HepG2 (cell line): Measurements from ENCODE around the gene AMN. TPM values are rescaled to one million over a fixed set of nuclear protein-coding genes. Genes with fewer than 3 reads are reported as not detected.

ENCODE experiments used
- CHD4 ChIP-seq: fragments of 200-600 bp; sonication (generic); IDR thresholded peaks from 2 replicates; pipeline ENCODE4 v1.7.0; 2017; ENCODE audit warnings: mild to moderate bottlenecking, low read length, borderline replicate concordance
- FOSL2 ChIP-seq: sonication (generic); formaldehyde crosslinking; IDR thresholded peaks from 2 replicates; pipeline ENCODE4 v1.4.0; 2020; ENCODE audit warnings: missing genetic modification reagents
- HDAC1 ChIP-seq: sonication (generic); formaldehyde crosslinking; IDR thresholded peaks from 2 replicates; pipeline ENCODE4 v1.5.1; 2020; ENCODE audit warnings: mild to moderate bottlenecking, missing genetic modification reagents
- KDM3A ChIP-seq: IDR thresholded peaks from 2 replicates; pipeline ENCODE4 v1.6.1; 2018; ENCODE audit warnings: low read depth, missing compliant biosample characterization
- KLF16 ChIP-seq, 2 experiments: sonication (generic) in 1 of 2; formaldehyde crosslinking in 1 of 2; IDR thresholded peaks; 2 replicates each; pipeline versions ENCODE4 v1.6.1 to v1.8.0; 2016 to 2023; ENCODE audit warnings: missing genetic modification reagents in 2 of 2, missing compliant biosample characterization in 1 of 2
- NR2C2 ChIP-seq: sonication (generic); formaldehyde crosslinking; IDR thresholded peaks from 2 replicates; pipeline ENCODE4 v1.4.0; 2020; ENCODE audit warnings: missing genetic modification reagents, mild to moderate bottlenecking, moderate library complexity, borderline replicate concordance
- PRPF4 ChIP-seq: fragments of 200-400 bp; formaldehyde crosslinking; IDR thresholded peaks from 2 replicates; pipeline ENCODE4 v1.6.1; 2016; ENCODE audit warnings: low read length, low read depth; ENCODE audit not compliant: poor library complexity, severe bottlenecking
- SRF ChIP-seq: IDR thresholded peaks from 2 replicates; pipeline ENCODE4 v1.6.1; 2011; ENCODE audit warnings: mild to moderate bottlenecking, low read depth, low read length, moderate library complexity
- XBP1 ChIP-seq: sonication (generic); formaldehyde crosslinking; IDR thresholded peaks from 2 replicates; pipeline ENCODE4 v1.5.0; 2020; ENCODE audit warnings: missing genetic modification reagents
- ZFP82 ChIP-seq: sonication (generic); formaldehyde crosslinking; IDR thresholded peaks from 2 replicates; pipeline ENCODE4 v1.5.1; 2020; ENCODE audit warnings: mild to moderate bottlenecking, missing genetic modification reagents, borderline replicate concordance
- ZNF383 ChIP-seq: sonication (generic); formaldehyde crosslinking; IDR thresholded peaks from 2 replicates; pipeline ENCODE4 v1.4.0; 2020; ENCODE audit warnings: missing genetic modification reagents, mild to moderate bottlenecking, borderline replicate concordance
- ZNF564 ChIP-seq: sonication (generic); formaldehyde crosslinking; IDR thresholded peaks from 2 replicates; pipeline ENCODE4 v1.8.1; 2023; ENCODE audit warnings: mild to moderate bottlenecking, missing genetic modification reagents
- ZNF614 ChIP-seq: IDR thresholded peaks from 2 replicates; pipeline ENCODE4 v1.6.1; 2018; ENCODE audit warnings: missing biosample characterization, missing genetic modification reagents, inconsistent platforms, borderline replicate concordance
- ZNF781 ChIP-seq: sonication (generic); formaldehyde crosslinking; IDR thresholded peaks from 2 replicates; pipeline ENCODE4 v1.5.1; 2020; ENCODE audit warnings: borderline replicate concordance, mild to moderate bottlenecking, missing genetic modification reagents; ENCODE audit errors: not compliant biosample characterization
- polyA plus RNA-seq, 8 experiments: library from polyadenylated mRNA; depleted of rRNA in 3 of 8; stranded (reverse) in 7 of 8; unstranded in 1 of 8; fragments of >200 nt; fragmentation: Illumina TruSeq in 4 of 8; extraction: Trizol in 4 of 8; gene quantifications; 2 replicates each; pipeline versions ENCODE4 v1.2.1 to v1.2.3, GENCODE V29; 2011 to 2016; ENCODE audit warnings: low read depth in 4 of 8, missing spikeins in 1 of 8, mixed read lengths in 1 of 8; ENCODE audit not compliant: insufficient read depth in 1 of 8
- total RNA-seq, 5 experiments: library from RNA; depleted of rRNA; stranded (reverse); fragments of >200 nt; fragmentation: Illumina TruSeq; extraction: Trizol; gene quantifications; 2 replicates each; pipeline ENCODE4 v1.2.3, GENCODE V29; 2016; ENCODE audit warnings: low read depth in 1 of 5
- TF ChIP-seq, protein P1 (sequence below): sonication (generic); formaldehyde crosslinking; IDR thresholded peaks from 2 replicates; pipeline ENCODE4 v1.4.0; 2020; ENCODE audit warnings: missing genetic modification reagents, borderline replicate concordance
- TF ChIP-seq, protein P2 (sequence below): sonication (generic); formaldehyde crosslinking; conservative IDR thresholded peaks from 2 replicates; pipeline ENCODE4 v1.4.0; 2020; ENCODE audit warnings: missing genetic modification reagents
- TF ChIP-seq, protein P3 (sequence below), 2 experiments: sonication (generic) in 1 of 2; formaldehyde crosslinking in 1 of 2; IDR thresholded peaks; 2 replicates each; pipeline versions ENCODE4 v1.4.0 to v1.6.1; 2016 to 2020; ENCODE audit warnings: borderline replicate concordance in 1 of 2, low read depth in 1 of 2, mild to moderate bottlenecking in 1 of 2, missing genetic modification reagents in 1 of 2
- TF ChIP-seq, protein P4 (sequence below): conservative IDR thresholded peaks from 2 replicates; pipeline ENCODE4 v1.6.1; 2018; ENCODE audit warnings: missing genetic modification reagents

The AMN gene
- total and polyA plus RNA-seq, 2 of the 13 experiments (the other 11 are each of a cell fraction or from before 2014, with no cell fraction given), result 9.8 to 33.1 TPM

DNA sequence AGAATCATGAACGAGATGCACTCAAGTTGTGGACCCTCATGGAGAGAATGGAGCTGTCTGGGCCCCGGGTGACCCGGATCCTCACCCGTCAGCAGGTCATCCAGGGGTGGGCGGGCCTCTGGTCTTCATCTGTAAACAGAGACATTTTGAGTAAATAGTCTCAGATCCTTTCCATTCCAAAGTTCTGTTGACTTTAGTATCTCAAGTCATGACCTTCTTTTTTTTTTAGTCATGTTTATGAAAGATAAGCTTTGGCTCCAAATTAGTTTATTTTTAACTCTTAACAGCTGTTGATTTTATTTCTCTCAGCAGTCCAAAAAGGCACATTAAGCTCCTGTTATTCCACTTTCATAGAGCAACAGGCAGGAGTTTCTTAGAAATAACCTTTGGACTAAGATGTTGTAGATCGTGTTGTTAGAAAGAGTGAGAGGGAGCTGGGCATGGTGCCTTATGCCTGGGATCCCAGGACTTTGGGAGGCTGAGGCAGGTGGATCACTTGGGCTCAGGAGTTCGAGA is 48.9 kb upstream of the AMN start (continued):
- TF ChIP-seq, protein P1, sequence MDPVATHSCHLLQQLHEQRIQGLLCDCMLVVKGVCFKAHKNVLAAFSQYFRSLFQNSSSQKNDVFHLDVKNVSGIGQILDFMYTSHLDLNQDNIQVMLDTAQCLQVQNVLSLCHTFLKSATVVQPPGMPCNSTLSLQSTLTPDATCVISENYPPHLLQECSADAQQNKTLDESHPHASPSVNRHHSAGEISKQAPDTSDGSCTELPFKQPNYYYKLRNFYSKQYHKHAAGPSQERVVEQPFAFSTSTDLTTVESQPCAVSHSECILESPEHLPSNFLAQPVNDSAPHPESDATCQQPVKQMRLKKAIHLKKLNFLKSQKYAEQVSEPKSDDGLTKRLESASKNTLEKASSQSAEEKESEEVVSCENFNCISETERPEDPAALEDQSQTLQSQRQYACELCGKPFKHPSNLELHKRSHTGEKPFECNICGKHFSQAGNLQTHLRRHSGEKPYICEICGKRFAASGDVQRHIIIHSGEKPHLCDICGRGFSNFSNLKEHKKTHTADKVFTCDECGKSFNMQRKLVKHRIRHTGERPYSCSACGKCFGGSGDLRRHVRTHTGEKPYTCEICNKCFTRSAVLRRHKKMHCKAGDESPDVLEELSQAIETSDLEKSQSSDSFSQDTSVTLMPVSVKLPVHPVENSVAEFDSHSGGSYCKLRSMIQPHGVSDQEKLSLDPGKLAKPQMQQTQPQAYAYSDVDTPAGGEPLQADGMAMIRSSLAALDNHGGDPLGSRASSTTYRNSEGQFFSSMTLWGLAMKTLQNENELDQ (CRISPR knock-in tag), result no peak
- peak; percentile 59 for TF ChIP-seq FOSL2
- TF ChIP-seq, protein P2, sequence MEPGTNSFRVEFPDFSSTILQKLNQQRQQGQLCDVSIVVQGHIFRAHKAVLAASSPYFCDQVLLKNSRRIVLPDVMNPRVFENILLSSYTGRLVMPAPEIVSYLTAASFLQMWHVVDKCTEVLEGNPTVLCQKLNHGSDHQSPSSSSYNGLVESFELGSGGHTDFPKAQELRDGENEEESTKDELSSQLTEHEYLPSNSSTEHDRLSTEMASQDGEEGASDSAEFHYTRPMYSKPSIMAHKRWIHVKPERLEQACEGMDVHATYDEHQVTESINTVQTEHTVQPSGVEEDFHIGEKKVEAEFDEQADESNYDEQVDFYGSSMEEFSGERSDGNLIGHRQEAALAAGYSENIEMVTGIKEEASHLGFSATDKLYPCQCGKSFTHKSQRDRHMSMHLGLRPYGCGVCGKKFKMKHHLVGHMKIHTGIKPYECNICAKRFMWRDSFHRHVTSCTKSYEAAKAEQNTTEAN (CRISPR knock-in tag), result peak; percentile 75; the same call in 1 of the 2 replicates
- peak; percentile 96 for TF ChIP-seq NR2C2 (CRISPR knock-in tag)
- no peak for TF ChIP-seq CHD4
- peak; percentile 35 for TF ChIP-seq ZNF781 (CRISPR knock-in tag)
- no peak for TF ChIP-seq PRPF4
- no peak for TF ChIP-seq SRF
- TF ChIP-seq, protein P3, sequence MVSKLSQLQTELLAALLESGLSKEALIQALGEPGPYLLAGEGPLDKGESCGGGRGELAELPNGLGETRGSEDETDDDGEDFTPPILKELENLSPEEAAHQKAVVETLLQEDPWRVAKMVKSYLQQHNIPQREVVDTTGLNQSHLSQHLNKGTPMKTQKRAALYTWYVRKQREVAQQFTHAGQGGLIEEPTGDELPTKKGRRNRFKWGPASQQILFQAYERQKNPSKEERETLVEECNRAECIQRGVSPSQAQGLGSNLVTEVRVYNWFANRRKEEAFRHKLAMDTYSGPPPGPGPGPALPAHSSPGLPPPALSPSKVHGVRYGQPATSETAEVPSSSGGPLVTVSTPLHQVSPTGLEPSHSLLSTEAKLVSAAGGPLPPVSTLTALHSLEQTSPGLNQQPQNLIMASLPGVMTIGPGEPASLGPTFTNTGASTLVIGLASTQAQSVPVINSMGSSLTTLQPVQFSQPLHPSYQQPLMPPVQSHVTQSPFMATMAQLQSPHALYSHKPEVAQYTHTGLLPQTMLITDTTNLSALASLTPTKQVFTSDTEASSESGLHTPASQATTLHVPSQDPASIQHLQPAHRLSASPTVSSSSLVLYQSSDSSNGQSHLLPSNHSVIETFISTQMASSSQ (IDR thresholded peaks at IDR 0.05; ENCODE audit: low read depth), result peak; percentile 72
- TF ChIP-seq, protein P3 (CRISPR knock-in tag; IDR thresholded peaks at IDR 0.05; ENCODE audit: borderline replicate concordance), result peak; percentile 73; the same call in 1 of the 2 replicates
- TF ChIP-seq, protein P4, sequence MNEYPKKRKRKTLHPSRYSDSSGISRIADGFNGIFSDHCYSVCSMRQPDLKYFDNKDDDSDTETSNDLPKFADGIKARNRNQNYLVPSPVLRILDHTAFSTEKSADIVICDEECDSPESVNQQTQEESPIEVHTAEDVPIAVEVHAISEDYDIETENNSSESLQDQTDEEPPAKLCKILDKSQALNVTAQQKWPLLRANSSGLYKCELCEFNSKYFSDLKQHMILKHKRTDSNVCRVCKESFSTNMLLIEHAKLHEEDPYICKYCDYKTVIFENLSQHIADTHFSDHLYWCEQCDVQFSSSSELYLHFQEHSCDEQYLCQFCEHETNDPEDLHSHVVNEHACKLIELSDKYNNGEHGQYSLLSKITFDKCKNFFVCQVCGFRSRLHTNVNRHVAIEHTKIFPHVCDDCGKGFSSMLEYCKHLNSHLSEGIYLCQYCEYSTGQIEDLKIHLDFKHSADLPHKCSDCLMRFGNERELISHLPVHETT (CRISPR knock-in tag), result no peak
- TF ChIP-seq XBP1 (CRISPR knock-in tag), result 0 out of 2 replicates have a peak, but pooled peaks have one; percentile 40
- peak in 1 of 2 experiments; percentile 78; a peak in 1 of 4 replicates for TF ChIP-seq KLF16 (CRISPR knock-in tag; IDR thresholded peaks at IDR 0.05)
- peak; percentile 59 for TF ChIP-seq HDAC1
- no peak for TF ChIP-seq ZNF383
- TF ChIP-seq ZNF614 (CRISPR knock-in tag), result 0 out of 2 replicates have a peak, but pooled peaks have one; percentile 25
- TF ChIP-seq KDM3A (CRISPR knock-in tag), result 0 out of 2 replicates have a peak, but pooled peaks have one; percentile 39
- TF ChIP-seq ZNF564 (CRISPR knock-in tag), result no peak
- TF ChIP-seq ZFP82, result no peak
